Right lobe of liver (tissue), 6 donors: ENCODE data around the gene BRMS1. TPM values are rescaled to one million over a fixed set of nuclear protein-coding genes. Genes with fewer than 3 reads are reported as not detected.

Experiments
- ATAC-seq, 4 donors: fragments of 200-7000 bp; cut with Tn5 transposase; one replicate each; pipeline ENCODE4 v1.9.1; 2020; ENCODE audit warnings: mild to moderate bottlenecking in 4 of 4, moderate library complexity in 4 of 4
- DNase-seq, 3 donors: peaks; one replicate each; pipeline ENCODE4 v3.0.0-alpha.2; 2020
- H3K27ac ChIP-seq, 3 donors: fragments of 200-600 bp; one replicate each; pipeline ENCODE4 v1.8.0; 2022
- H3K27me3 ChIP-seq, 2 donors: fragments of 200-600 bp; one replicate each; pipeline ENCODE4 v1.8.0; 2022
- H3K36me3 ChIP-seq, 4 donors: fragments of 200-600 bp; sonication (generic) in 1 of 4; one replicate each; pipeline versions ENCODE4 v1.5.1 to v1.8.0; 2017 to 2022; ENCODE audit warnings: control low read depth in 1 of 4
- H3K4me1 ChIP-seq, 4 donors: fragments of 200-600 bp; sonication (generic) in 1 of 4; one replicate each; pipeline versions ENCODE4 v1.5.1 to v1.8.0; 2017 to 2022; ENCODE audit warnings: control low read depth in 1 of 4
- H3K4me3 ChIP-seq, 3 donors: fragments of 200-600 bp; one replicate each; pipeline ENCODE4 v1.8.0; 2022
- H3K9me3 ChIP-seq, 4 donors: fragments of 200-600 bp; sonication (generic) in 1 of 4; one replicate each; pipeline versions ENCODE4 v1.5.1 to v1.8.0; 2017 to 2022; ENCODE audit warnings: control low read depth in 1 of 4
- CTCF ChIP-seq, 4 donors: fragments of 200-600 bp in 3 of 4; fragments of 450-650 bp in 1 of 4; IDR thresholded peaks; one replicate each; pipeline versions ENCODE4 v1.5.1 to v1.8.0; 2016 to 2022; ENCODE audit warnings: antibody characterized with exemption in 4 of 4, mild to moderate bottlenecking in 2 of 4
- POLR2A ChIP-seq: fragments of 450-650 bp; IDR thresholded peaks from one replicate; pipeline ENCODE4 v1.6.1; 2017; ENCODE audit warnings: antibody characterized with exemption, mild to moderate bottlenecking
- WGBS: methylation state at CpG from one replicate; pipeline ENCODE4 v1.1.6; 2018; ENCODE audit warnings: low coverage, low lambda C conversion rate; ENCODE audit not compliant: insufficient coverage; ENCODE audit errors: missing lambda C conversion rate; 5-methylcytosine and 5-hydroxymethylcytosine counted together
- intact Hi-C, 2 donors: fragments of 100-400 bp; cut with DNase I; formaldehyde crosslinking; loops; one replicate each; pipeline versions ENCODE4 v1.11.2 to v1.14.1; 2022
- total RNA-seq, 6 experiments: library from RNA; depleted of rRNA in 2 of 6; stranded (reverse); fragments of >200 nt in 2 of 6; fragmentation: NEBNext Ultra II Directional in 3 of 6; extraction: Animal tissue kit (Norgen Biotek cat#: 25700) in 3 of 6; gene quantifications; one replicate each; pipeline versions ENCODE4 v1.1.0 to v1.2.4, GENCODE V29; 2016 to 2023
- donor health status: DM: no; HTN: yes; CAD: no.
- donor health status: DM: no; HTN: no; CAD: no.
- donor health status: DM: no; HTN: no; CAD: no.
- donor health status: DM: no; HTN: yes; CAD: no.
- donor health status: DM: no; HTN: yes; CAD: no.

Gene BRMS1
- total RNA-seq, 6 experiments from 2014 or later, result 8.2 to 31.9 (median 12.1) TPM

GRCh38 chr11:66335531-66336233 is 9.2 kb downstream of the BRMS1 start:
- H3K27me3 ChIP-seq, result no peaks in the 10 kb centered on the region
- H3K36me3 ChIP-seq, result peaks cover 0 to 15% (median 3%) of the 10 kb centered on the region in 4 donors
- intact Hi-C loops, result no loop called here
- 27% methylated on average over 3 of the region's 35 CpGs for WGBS
- DNase-seq, result peak in 1 of 3 donors; percentile 48
- H3K4me1 ChIP-seq, result peaks cover 0 to 9% (median 2%) of the 10 kb centered on the region in 4 donors
- peak overlapping the region; percentile 28 to 48 (median 45) for H3K4me3 ChIP-seq
- no peaks in the 10 kb centered on the region for H3K9me3 ChIP-seq
- H3K27ac ChIP-seq, result peak overlapping the region in 1 of 3 donors; percentile 60
- ATAC-seq, result peak; percentile 2 to 27 (median 5)
- TF ChIP-seq CTCF (IDR thresholded peaks at IDR 0.05), result no peak
- TF ChIP-seq POLR2A, result no peak

- no peak for ATAC-seq
- no peak overlapping the region for H3K27ac ChIP-seq
- peaks cover 0 to 7% (median 0%) of the 10 kb centered on the region in 4 donors for H3K36me3 ChIP-seq
- peak in 1 of 3 donors; percentile 51 for DNase-seq
- no peaks in the 10 kb centered on the region for H3K27me3 ChIP-seq
- intact Hi-C loops, result no loop called here
- peaks cover 0 to 9% (median 2%) of the 10 kb centered on the region in 4 donors for H3K4me1 ChIP-seq
- no peaks in the 10 kb centered on the region for H3K9me3 ChIP-seq
- H3K4me3 ChIP-seq, result no peak overlapping the region
- 53% methylated on average over 7 of the region's 42 CpGs for WGBS
- TF ChIP-seq CTCF (IDR thresholded peaks at IDR 0.05), result no peak
- no peak for TF ChIP-seq POLR2A
Measured at GRCh38 chr11:66334605-66335442, 10.1 kb downstream of the BRMS1 start.

- no peak overlapping the region for H3K27ac ChIP-seq
- 87% methylated on average over 13 of the region's 29 CpGs for WGBS
- no peak for ATAC-seq
- peaks cover 0 to 9% (median 2%) of the 10 kb centered on the region in 4 donors for H3K4me1 ChIP-seq
- H3K36me3 ChIP-seq, result no peaks in the 10 kb centered on the region
- peak in 1 of 3 donors; percentile 47 for DNase-seq
- intact Hi-C loops, result no loop called here
- H3K4me3 ChIP-seq, result no peak overlapping the region
- H3K27me3 ChIP-seq, result no peaks in the 10 kb centered on the region
- no peaks in the 10 kb centered on the region for H3K9me3 ChIP-seq
- TF ChIP-seq CTCF (IDR thresholded peaks at IDR 0.05) (no peak), POLR2A (no peak)
Measured at GRCh38 chr11:66333896-66334604, 10.9 kb downstream of the BRMS1 start.

- ATAC-seq, result no peak
- WGBS, result 97% methylated on average over 6 of the region's 19 CpGs
- intact Hi-C loops, result no loop called here
Measured at GRCh38 chr11:66333220-66333877, 11.6 kb downstream of the BRMS1 start.

More at GRCh38 chr11:66333220-66333877, 11.6 kb downstream of the BRMS1 start:
- Histone ChIP-seq H3K9me3 (no peaks in the 10 kb centered on the region), H3K27ac (no peak overlapping the region), H3K36me3 (no peaks in the 10 kb centered on the region), H3K27me3 (no peaks in the 10 kb centered on the region), H3K4me1 (peaks cover 0 to 13% (median 2%) of the 10 kb centered on the region in 4 donors), H3K4me3 (no peak overlapping the region)
- DNase-seq, result peak in 1 of 3 donors; percentile 38
- TF ChIP-seq CTCF (IDR thresholded peaks at IDR 0.05), result no peak
- no peak for TF ChIP-seq POLR2A
